Subcutaneous adipose tissue (tissue), 4 donors: Measurements from ENCODE around the gene CFAP74. TPM values are rescaled to one million over a fixed set of nuclear protein-coding genes. Genes with fewer than 3 reads are reported as not detected.

Experiments used
- total RNA-seq, 4 donors: library from RNA; depleted of rRNA; stranded (reverse); fragments of >200 nt; gene quantifications; one replicate each; pipeline ENCODE4 v1.1.0, GENCODE V29; 2016
- TF ChIP-seq, protein P1 (sequence below): fragments of 450-650 bp; IDR thresholded peaks from one replicate; pipeline ENCODE4 v1.5.1; 2016; ENCODE audit warnings: low read depth, mild to moderate bottlenecking, control low read depth, antibody characterized with exemption, moderate library complexity

CFAP74 gene
- total RNA-seq, 4 donors from 2014 or later = 0.16 TPM; not detected in 3

GRCh38 chr1:1910651-1911331 lies 92.8 kb downstream of the CFAP74 start:
- TF ChIP-seq, protein P1, sequence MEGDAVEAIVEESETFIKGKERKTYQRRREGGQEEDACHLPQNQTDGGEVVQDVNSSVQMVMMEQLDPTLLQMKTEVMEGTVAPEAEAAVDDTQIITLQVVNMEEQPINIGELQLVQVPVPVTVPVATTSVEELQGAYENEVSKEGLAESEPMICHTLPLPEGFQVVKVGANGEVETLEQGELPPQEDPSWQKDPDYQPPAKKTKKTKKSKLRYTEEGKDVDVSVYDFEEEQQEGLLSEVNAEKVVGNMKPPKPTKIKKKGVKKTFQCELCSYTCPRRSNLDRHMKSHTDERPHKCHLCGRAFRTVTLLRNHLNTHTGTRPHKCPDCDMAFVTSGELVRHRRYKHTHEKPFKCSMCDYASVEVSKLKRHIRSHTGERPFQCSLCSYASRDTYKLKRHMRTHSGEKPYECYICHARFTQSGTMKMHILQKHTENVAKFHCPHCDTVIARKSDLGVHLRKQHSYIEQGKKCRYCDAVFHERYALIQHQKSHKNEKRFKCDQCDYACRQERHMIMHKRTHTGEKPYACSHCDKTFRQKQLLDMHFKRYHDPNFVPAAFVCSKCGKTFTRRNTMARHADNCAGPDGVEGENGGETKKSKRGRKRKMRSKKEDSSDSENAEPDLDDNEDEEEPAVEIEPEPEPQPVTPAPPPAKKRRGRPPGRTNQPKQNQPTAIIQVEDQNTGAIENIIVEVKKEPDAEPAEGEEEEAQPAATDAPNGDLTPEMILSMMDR = no peak

DNA sequence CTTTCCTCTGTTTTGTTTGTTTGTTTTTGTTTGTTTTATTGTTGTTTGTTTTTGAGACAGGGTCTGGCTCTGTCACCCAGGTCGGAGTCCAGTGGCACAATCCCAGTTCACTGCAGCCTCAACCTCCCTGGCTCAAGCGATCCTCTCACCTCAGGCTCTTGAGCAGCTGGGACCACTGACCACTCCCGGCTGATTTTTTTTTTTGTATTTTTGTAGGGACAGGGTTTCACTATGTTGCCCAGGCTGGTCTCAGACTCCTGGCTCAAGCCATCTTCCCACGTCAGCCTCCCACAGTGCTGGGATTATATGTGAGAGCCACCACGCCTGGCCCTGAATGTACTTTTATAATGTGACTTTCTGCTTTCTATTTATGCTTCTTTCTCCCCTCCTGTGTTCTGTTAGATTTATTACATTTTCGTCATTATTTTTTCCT lies 93.5 kb downstream of the CFAP74 start:
- TF ChIP-seq, protein P1 = no peak

DNA sequence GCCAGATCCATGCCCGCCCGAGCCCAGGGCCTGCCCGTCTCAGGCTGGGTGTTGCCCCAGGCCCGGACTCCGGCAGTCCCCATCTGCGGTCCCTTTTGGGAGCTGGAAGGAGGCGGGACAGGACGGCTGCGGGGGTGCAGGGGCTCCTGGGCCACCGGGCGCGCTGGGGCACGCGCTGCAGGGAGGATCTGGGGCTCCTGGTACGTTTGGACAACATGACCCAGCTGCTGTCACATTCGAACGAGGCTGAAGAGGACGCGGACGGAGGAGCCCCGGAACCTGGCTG lies 95.1 kb downstream of the CFAP74 start:
- TF ChIP-seq, protein P1 = no peak

- TF ChIP-seq, protein P1 = no peak
Observed at GRCh38 chr1:1907098-1907736, 96.4 kb downstream of the CFAP74 start.

DNA sequence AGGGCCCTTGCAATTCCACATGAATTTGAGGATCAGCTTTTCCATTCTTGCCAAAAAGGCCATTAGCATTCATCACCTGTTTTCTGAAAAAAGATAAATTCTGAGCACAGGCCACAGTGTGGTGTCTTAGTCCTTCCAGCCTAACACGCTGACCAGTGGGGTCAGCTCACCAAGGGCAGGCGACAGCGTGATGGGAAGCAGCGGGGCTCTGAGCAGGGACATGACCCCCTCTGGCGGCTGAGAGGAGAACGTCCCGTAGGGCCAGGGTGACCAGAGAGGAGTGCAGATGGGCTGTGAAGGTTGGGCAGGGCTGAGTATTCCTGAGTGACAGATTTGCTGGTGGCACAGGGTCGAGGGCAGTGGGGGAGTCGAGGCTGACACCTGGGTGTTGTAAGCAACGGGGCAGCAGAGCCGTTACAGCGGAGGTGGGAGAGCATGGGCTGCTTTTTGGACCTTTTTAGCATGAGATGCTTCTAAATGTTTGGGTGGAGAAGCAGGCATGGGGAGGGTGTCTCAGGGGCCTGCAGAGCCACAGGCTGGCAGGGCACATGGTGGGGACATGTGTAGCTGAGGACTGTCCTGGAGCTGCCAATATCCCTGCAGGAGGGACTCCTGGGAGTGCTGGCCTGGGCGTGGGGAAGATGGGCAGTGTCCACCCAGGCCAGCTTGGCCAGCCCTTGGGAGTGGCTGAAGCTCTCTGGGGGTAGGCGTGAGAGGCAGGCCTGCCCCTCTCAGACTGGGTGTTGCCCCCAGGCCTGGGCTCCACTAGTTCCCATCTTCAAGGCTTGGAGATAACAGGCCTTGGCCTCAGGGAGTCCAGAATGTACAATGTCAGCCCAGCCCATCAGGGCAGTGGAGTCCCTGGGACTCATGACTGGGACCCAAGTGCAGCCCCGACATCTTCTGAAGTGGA lies 97.1 kb downstream of the CFAP74 start:
- TF ChIP-seq, protein P1 = no peak

- TF ChIP-seq, protein P1 = no peak
Observed at GRCh38 chr1:1903224-1903623, 100.4 kb downstream of the CFAP74 start.
